Upper lobe of left lung (tissue), 6 donors: ENCODE measurements around the gene CERK. TPM values are rescaled to one million over a fixed set of nuclear protein-coding genes. Genes with fewer than 3 reads are reported as not detected.
A peak's percentile ranks its signal among the peaks of the same experiment; 100 is the strongest.

Experiments
- ATAC-seq, 2 donors: fragments of 200-7000 bp; cut with Tn5 transposase; one replicate each; pipeline ENCODE4 v1.9.1; 2022; ENCODE audit warnings: mild to moderate bottlenecking in 2 of 2, moderate library complexity in 2 of 2; ENCODE audit not compliant: low FRiP score in 2 of 2
- DNase-seq, 2 donors: peaks; one replicate each; pipeline ENCODE4 v3.0.0-alpha.2; 2019 to 2020
- H3K27ac ChIP-seq, 4 donors: fragments of 200-600 bp; sonication (generic); one replicate each; pipeline ENCODE4 v1.5.1; 2016 to 2019
- H3K27me3 ChIP-seq, 4 donors: fragments of 200-600 bp; sonication (generic); one replicate each; pipeline ENCODE4 v1.5.1; 2017 to 2019
- H3K36me3 ChIP-seq, 4 donors: fragments of 200-600 bp; sonication (generic); one replicate each; pipeline ENCODE4 v1.5.1; 2016 to 2019
- H3K4me1 ChIP-seq, 4 donors: fragments of 200-600 bp; sonication (generic); one replicate each; pipeline ENCODE4 v1.5.1; 2018 to 2019
- H3K4me3 ChIP-seq, 4 donors: fragments of 200-600 bp; sonication (generic); one replicate each; pipeline ENCODE4 v1.5.1; 2017 to 2019; ENCODE audit warnings: mild to moderate bottlenecking in 2 of 4, moderate library complexity in 1 of 4
- H3K9me3 ChIP-seq, 4 donors: fragments of 200-600 bp; sonication (generic); one replicate each; pipeline ENCODE4 v1.5.1; 2018 to 2019
- CTCF ChIP-seq, 6 experiments: fragments of 450-650 bp in 4 of 6; fragments of 200-600 bp in 2 of 6; sonication (generic) in 2 of 6; IDR thresholded peaks; one replicate each; pipeline ENCODE4 v1.5.1; 2016 to 2019; ENCODE audit warnings: antibody characterized with exemption in 6 of 6
- EP300 ChIP-seq, 4 donors: sonication (generic); formaldehyde crosslinking; IDR thresholded peaks; one replicate each; pipeline ENCODE4 v1.5.1; 2017; ENCODE audit warnings: antibody characterized with exemption in 4 of 4, control low read depth in 2 of 4
- POLR2A ChIP-seq, 4 donors: fragments of 450-650 bp; IDR thresholded peaks; one replicate each; pipeline ENCODE4 v1.5.1; 2016 to 2017; ENCODE audit warnings: antibody characterized with exemption in 4 of 4, mild to moderate bottlenecking in 2 of 4
- POLR2AphosphoS5 ChIP-seq, 2 donors: sonication (generic); formaldehyde crosslinking; IDR thresholded peaks; one replicate each; pipeline ENCODE4 v1.5.1; 2017; ENCODE audit warnings: antibody characterized with exemption in 2 of 2
- WGBS, 2 donors: methylation state at CpG; one replicate each; pipeline ENCODE4 v1.1.5; 2017 to 2018; 5-methylcytosine and 5-hydroxymethylcytosine counted together
- total RNA-seq, 6 donors: library from RNA; depleted of rRNA in 4 of 6; stranded (reverse); fragments of >200 nt in 4 of 6; gene quantifications; one replicate each; pipeline versions ENCODE4 v1.1.0 to v1.2.1, GENCODE V29; 2016 to 2021
- donor health status: DM: no; HTN: no; CAD: no; lungs with moderate emphysema.
- donor health status: DM: no; HTN: yes; CAD: no; lungs with severe emphysema.

CERK gene
- total RNA-seq, 6 donors from 2014 or later: 26.9 to 55.5 (median 32.7) TPM

GRCh38 chr22:46686221-46687047 lies 51.6 kb downstream of the CERK start:
- H3K9me3 ChIP-seq: no peaks in the 10 kb centered on the region
- peaks cover 10 to 29% (median 20%) of the 10 kb centered on the region in 4 donors for H3K4me1 ChIP-seq
- no peaks in the 10 kb centered on the region for H3K27me3 ChIP-seq
- H3K36me3 ChIP-seq: peaks cover 18 to 63% (median 47%) of the 10 kb centered on the region in 4 donors
- TF ChIP-seq POLR2AphosphoS5 (IDR thresholded peaks at IDR 0.05): no peak
- TF ChIP-seq POLR2A (IDR thresholded peaks at IDR 0.05): no peak
- TF ChIP-seq CTCF (IDR thresholded peaks at IDR 0.05): no peak
- no peak for TF ChIP-seq EP300 (IDR thresholded peaks at IDR 0.05)
- 75% methylated on average over 33 of the region's 33 CpGs for WGBS, 2 donors
- H3K4me3 ChIP-seq: no peak overlapping the region
- peak in 1 of 2 donors; percentile 73 for DNase-seq
- peak overlapping the region; percentile 30 to 57 (median 36) for H3K27ac ChIP-seq
- ATAC-seq: no peak

GRCh38 chr22:46684706-46685105 lies 53.3 kb downstream of the CERK start:
- no peak for ATAC-seq
- H3K4me3 ChIP-seq: no peak overlapping the region
- peaks cover 4 to 46% (median 33%) of the 10 kb centered on the region in 4 donors for H3K36me3 ChIP-seq
- 60 to 73% methylated on average over 10 of the region's 10 CpGs for WGBS, 2 donors
- peaks cover 10 to 29% (median 20%) of the 10 kb centered on the region in 4 donors for H3K4me1 ChIP-seq
- no peaks in the 10 kb centered on the region for H3K9me3 ChIP-seq
- TF ChIP-seq CTCF (IDR thresholded peaks at IDR 0.05): no peak
- TF ChIP-seq POLR2A (IDR thresholded peaks at IDR 0.05): no peak
- no peak for TF ChIP-seq EP300 (IDR thresholded peaks at IDR 0.05)
- no peak for TF ChIP-seq POLR2AphosphoS5 (IDR thresholded peaks at IDR 0.05)
- H3K27me3 ChIP-seq: no peaks in the 10 kb centered on the region
- DNase-seq: no peak
- H3K27ac ChIP-seq: peak overlapping the region in 1 of 4 donors; percentile 57

- 93 to 96% methylated on average over 17 to 19 of the region's 19 CpGs for WGBS, 2 donors
- peaks cover 0 to 28% (median 21%) of the 10 kb centered on the region in 4 donors for H3K36me3 ChIP-seq
- H3K9me3 ChIP-seq: no peaks in the 10 kb centered on the region
- TF ChIP-seq CTCF (IDR thresholded peaks at IDR 0.05) (no peak), EP300 (IDR thresholded peaks at IDR 0.05) (no peak), POLR2A (IDR thresholded peaks at IDR 0.05) (no peak), POLR2AphosphoS5 (IDR thresholded peaks at IDR 0.05) (no peak)
- peaks cover 10 to 29% (median 20%) of the 10 kb centered on the region in 4 donors for H3K4me1 ChIP-seq
- H3K27me3 ChIP-seq: no peaks in the 10 kb centered on the region
- no peak overlapping the region for H3K27ac ChIP-seq
- DNase-seq: peak in 1 of 2 donors; percentile 82
- no peak for ATAC-seq
- H3K4me3 ChIP-seq: no peak overlapping the region
These were observed 55.9 kb downstream of the CERK start for GRCh38 chr22:46682011-46682731.

DNA sequence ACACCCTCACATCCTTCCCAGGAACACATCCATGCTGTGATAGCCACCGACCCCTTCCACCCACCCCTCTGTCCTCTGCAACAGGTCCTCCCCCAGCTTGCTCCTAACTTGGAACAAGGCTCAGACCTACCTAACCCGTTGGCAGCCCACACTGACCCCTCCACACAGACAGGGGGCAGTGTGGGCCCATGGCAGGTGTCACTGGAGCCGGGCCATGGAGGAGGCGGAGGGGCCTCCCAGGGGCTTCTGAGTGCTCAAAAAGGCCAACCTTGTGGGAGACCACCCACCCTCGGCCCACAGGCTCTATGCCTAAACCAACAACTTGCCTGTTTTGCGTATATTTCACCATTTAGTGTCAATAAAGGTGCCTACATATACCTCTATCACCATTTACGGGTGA lies 57.0 kb downstream of the CERK start:
- DNase-seq (peak in 1 of 2 donors; percentile 47), ATAC-seq (no peak)
- Histone ChIP-seq H3K36me3 (peaks cover 0 to 24% (median 18%) of the 10 kb centered on the region in 4 donors), H3K27ac (no peak overlapping the region), H3K4me3 (no peak overlapping the region), H3K4me1 (peaks cover 10 to 23% (median 12%) of the 10 kb centered on the region in 4 donors), H3K9me3 (no peaks in the 10 kb centered on the region), H3K27me3 (no peaks in the 10 kb centered on the region)
- TF ChIP-seq EP300 (IDR thresholded peaks at IDR 0.05): no peak
- peak in 2 of 6 experiments; percentile 12 to 25 for TF ChIP-seq CTCF (IDR thresholded peaks at IDR 0.05)
- TF ChIP-seq POLR2A (IDR thresholded peaks at IDR 0.05): no peak
- WGBS, 2 donors: 80 to 94% methylated on average over 3 to 7 of the region's 7 CpGs
